ENCODE measurements around the gene BPIFB4.
"Not testable (repeated sequence)": the region's sequence is repeated elsewhere in the genome, so short reads cannot be mapped to it uniquely, and the experiment has no call there.

BPIFB4 gene

GRCh38 chr20:33042430-33042829 lies 37.0 kb upstream of the BPIFB4 start:
- Histone ChIP-seq H4K20me1 (no peaks in the 10 kb centered on the region), H3K4me1 (no peaks in the 10 kb centered on the region), H3K9ac (no peak overlapping the region), H3K4me3 (no peak overlapping the region), H3K9me3 (peaks cover 36% of the 10 kb centered on the region), H3K36me3 (no peaks in the 10 kb centered on the region), H3K27me3 (no peaks in the 10 kb centered on the region), H3K4me2 (no peak overlapping the region), H3K27ac (no peak overlapping the region)
- no peak for TF ChIP-seq Cebpa-rat (IDR thresholded peaks at IDR 0.05)

DNA sequence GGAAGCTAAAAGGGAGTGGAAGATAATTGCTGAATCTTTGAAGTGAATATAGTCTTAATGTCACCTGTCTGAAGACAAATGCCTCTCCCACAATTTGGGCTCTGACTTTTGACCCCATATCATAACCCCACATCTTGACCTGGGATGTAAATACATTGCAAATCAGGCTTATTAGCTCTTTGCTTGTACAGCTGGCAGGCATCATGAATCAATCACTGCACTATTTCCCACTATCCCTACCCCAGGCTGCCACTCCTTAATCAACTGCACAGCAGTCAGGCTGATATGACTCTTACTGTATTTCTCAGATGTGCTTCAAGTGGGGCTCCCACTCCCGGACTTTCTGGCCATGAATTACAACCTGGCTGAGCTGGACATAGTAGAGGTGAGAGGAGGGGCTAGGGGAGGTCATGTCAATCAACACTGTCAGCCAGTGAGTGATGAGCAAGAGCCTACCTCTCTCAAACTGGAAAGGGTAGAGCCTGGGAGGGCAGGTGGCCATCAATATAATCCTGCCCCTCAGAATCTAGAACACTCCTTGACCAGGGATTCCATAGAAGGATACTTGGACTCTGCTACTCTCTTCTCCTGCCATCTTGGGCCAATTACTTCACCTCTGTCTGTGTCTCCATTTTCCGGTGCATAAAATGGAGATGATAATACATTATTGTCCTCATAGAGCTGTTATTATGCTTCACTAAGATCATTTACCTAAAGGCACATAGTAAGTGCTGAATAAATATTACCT lies 36.3 kb upstream of the BPIFB4 start:
- Histone ChIP-seq H3K36me3 (no peaks in the 10 kb centered on the region), H3K4me2 (no peak overlapping the region), H4K20me1 (no peaks in the 10 kb centered on the region), H3K4me1 (no peaks in the 10 kb centered on the region), H3K9ac (no peak overlapping the region), H3K4me3 (no peak overlapping the region), H3K27ac (no peak overlapping the region), H3K9me3 (peaks cover 39% of the 10 kb centered on the region), H3K27me3 (no peaks in the 10 kb centered on the region)
- TF ChIP-seq Cebpa-rat (IDR thresholded peaks at IDR 0.05), result no peak

- Histone ChIP-seq H3K27ac (no peak overlapping the region), H4K20me1 (no peaks in the 10 kb centered on the region), H3K9ac (no peak overlapping the region), H3K9me3 (peaks cover 39% of the 10 kb centered on the region), H3K27me3 (no peaks in the 10 kb centered on the region), H3K4me1 (no peaks in the 10 kb centered on the region), H3K4me3 (no peak overlapping the region), H3K36me3 (no peaks in the 10 kb centered on the region), H3K4me2 (no peak overlapping the region)
- TF ChIP-seq Cebpa-rat (IDR thresholded peaks at IDR 0.05), result no peak
Observed at GRCh38 chr20:33043731-33044181, 35.7 kb upstream of the BPIFB4 start.

DNA sequence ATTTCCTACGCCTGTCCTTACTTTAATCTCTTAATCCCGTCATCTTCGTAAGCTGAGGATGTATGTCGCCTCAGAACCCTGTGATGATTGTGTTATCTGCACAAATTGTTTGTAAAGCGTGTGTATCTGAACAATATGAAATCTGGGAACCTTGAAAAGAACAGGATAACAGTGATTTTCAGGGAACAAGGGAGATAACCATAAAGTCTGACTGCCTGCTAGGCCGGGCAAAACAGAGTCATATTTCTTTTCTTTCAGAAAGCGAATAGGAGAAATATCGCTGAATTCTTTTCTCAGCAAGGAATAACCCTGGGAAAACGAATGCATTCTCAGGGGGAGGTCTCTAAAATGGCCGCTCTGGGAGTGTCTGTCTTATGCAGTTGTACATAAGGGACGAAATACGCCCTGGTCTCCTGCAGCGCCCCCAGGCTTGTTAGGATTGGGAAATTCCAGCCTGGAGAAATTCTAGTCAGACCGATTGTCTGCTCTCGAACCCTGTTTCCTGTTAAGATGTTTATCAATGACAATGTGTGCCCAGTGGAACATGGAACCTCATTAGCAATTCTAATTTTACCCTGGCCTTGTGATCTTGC lies 34.2 kb upstream of the BPIFB4 start:
- not testable (repeated sequence) for H3K4me1 ChIP-seq, H3K27ac ChIP-seq, H3K4me2 ChIP-seq, H4K20me1 ChIP-seq, H3K9ac ChIP-seq, H3K27me3 ChIP-seq, H3K4me3 ChIP-seq, H3K36me3 ChIP-seq
- peaks cover 39% of the 10 kb centered on the region for H3K9me3 ChIP-seq

DNA sequence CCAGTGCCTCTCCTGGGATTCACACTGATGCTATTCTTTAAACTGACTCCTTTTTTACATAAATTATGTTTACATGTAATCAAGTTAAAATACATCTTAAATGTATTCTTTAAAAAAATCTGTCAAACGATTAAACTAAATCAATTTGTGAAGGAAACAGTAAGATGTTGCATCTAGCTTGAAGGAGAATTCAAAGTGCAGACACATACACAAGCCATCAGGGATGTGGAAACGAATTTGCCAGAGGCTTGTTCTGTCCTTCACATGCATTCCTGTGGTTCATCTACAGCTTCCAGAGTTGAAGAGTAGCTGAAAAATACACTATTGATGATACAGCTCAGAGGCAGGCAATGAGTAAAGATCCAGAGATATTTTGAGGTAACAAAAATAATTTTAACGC lies 33.0 kb upstream of the BPIFB4 start:
- no peak for TF ChIP-seq Cebpa-rat (IDR thresholded peaks at IDR 0.05)
- Histone ChIP-seq H3K4me1 (no peaks in the 10 kb centered on the region), H3K9ac (no peak overlapping the region), H3K36me3 (no peaks in the 10 kb centered on the region), H3K4me2 (no peak overlapping the region), H3K4me3 (no peak overlapping the region), H4K20me1 (no peaks in the 10 kb centered on the region), H3K27me3 (no peaks in the 10 kb centered on the region), H3K27ac (no peak overlapping the region), H3K9me3 (peaks cover 39% of the 10 kb centered on the region)

- H4K20me1 ChIP-seq, result no peaks in the 10 kb centered on the region
- H3K4me2 ChIP-seq, result no peak overlapping the region
- no peak overlapping the region for H3K27ac ChIP-seq
- H3K4me3 ChIP-seq, result no peak overlapping the region
- peaks cover 15% of the 10 kb centered on the region for H3K4me1 ChIP-seq
- TF ChIP-seq Cebpa-rat (IDR thresholded peaks at IDR 0.05), result no peak
- H3K36me3 ChIP-seq, result no peaks in the 10 kb centered on the region
- H3K9me3 ChIP-seq, result peaks cover 10% of the 10 kb centered on the region; the same call in 1 of the 2 replicates
- H3K9ac ChIP-seq, result no peak overlapping the region
- H3K27me3 ChIP-seq, result no peaks in the 10 kb centered on the region
Observed at GRCh38 chr20:33051333-33051732, 28.1 kb upstream of the BPIFB4 start.

DNA sequence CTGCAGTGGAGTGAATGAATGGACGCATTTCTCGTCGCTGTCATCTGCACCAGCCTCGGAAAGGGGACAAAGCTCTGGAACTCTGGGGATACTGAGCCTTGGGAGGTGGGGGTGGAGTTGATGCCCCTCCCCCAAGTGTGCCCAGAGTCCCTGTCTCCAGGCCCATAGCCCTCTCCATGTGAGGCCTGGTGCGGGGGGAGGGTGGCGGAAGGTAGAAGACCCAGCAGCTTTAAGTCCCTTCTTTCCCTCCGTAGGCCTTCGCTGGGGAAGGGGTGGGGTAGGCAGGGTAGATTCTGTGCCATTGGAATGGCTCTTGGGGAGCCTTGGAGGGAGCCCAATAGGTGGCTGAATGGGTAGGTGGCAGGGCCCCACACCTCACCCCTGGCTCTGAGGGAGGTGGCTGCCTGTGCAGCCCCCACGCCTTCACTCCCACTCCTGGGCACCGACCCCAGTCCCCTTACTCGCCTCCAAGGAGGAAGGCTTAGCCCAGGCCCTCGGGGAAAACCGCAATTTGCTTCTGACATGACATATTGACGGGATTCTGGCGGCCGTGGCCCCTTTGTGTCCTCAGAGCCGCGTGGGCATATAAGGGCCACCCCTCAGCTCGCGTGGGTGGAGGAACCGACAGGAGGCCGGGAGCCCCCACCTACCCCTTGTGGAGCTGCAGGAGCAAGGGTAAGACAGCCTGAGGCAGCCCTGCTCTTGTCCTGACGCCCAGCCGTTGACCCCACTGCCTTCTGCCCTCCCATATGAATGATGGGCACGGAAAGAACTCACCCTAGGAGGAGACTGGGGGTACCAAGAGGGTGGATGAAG lies 25.9 kb upstream of the BPIFB4 start, which contains the start of gene BPIFB3:
TSS of gene BPIFB3 (plus strand) at position 613 of the 816 bp plus-strand sequence. CDS start 1,533 bp downstream, outside the sequence.
- no peaks in the 10 kb centered on the region for H3K27me3 ChIP-seq

DNA sequence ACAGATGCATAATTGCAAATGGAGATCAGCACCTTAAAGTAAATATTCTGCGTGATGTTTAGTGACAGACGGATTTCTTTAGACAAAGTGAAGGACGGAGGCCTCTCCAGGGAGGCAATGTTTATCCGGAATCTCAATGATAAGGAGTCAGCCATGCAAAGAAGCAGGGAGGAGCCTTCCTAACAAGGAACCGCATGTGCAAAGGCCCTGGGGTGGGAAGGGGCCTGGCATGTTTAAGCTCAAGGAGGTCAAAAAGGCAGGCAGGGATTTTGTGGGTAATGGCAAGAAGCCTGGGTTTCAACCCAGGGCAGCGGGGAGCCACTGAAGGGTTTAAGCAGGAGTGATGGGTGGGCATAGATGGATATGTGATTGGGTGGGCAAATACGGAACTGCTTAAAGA lies 25.1 kb upstream of the BPIFB4 start:
- Histone ChIP-seq H3K27me3 (no peaks in the 10 kb centered on the region), H3K27ac (no peak overlapping the region), H3K4me1 (peaks cover 15% of the 10 kb centered on the region), H3K36me3 (no peaks in the 10 kb centered on the region), H4K20me1 (no peaks in the 10 kb centered on the region), H3K4me2 (peak overlapping the region; percentile 49; the same call in 1 of the 2 replicates), H3K4me3 (no peak overlapping the region), H3K9ac (no peak overlapping the region), H3K9me3 (no peaks in the 10 kb centered on the region)
- no peak for TF ChIP-seq Cebpa-rat (IDR thresholded peaks at IDR 0.05)

More for the DNA sequence above, 25.9 kb upstream of the BPIFB4 start, which contains the start of gene BPIFB3:
- peaks cover 15% of the 10 kb centered on the region for H3K4me1 ChIP-seq
- no peak within 1 kb of the TSS for H3K9ac ChIP-seq
- no peak within 1 kb of the TSS for H3K4me3 ChIP-seq
- H3K9me3 ChIP-seq, result no peaks in the 10 kb centered on the region
- no peak for TF ChIP-seq Cebpa-rat (IDR thresholded peaks at IDR 0.05)
- no peak within 1 kb of the TSS for H3K27ac ChIP-seq
- H3K36me3 ChIP-seq, result no peaks in the 10 kb centered on the region
- H4K20me1 ChIP-seq, result no peaks in the 10 kb centered on the region
- peak within 1 kb of the TSS; percentile 49; the same call in 1 of the 2 replicates for H3K4me2 ChIP-seq

DNA sequence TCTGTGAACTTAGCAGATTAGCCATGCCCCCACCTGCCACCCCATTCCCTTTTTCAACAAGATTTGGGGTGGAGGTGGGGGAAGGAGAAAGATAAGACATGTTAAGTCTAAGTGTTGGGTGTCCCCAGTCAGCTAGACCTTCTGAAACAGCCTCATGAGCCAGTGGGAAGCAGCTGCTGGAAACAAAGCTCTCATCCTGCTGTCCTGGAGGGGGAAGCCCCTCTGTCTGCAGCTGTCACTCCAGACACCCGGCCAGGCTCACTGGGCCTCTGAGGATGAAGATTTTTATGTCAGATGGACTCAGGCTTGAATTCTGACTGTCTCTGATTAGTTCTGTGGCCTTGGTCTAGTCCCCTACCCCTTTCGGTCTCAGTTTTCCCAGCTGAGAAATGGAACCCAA lies 24.7 kb upstream of the BPIFB4 start:
- no peak overlapping the region for H3K27ac ChIP-seq
- no peak overlapping the region for H3K9ac ChIP-seq
- no peak overlapping the region for H3K4me3 ChIP-seq
- no peaks in the 10 kb centered on the region for H4K20me1 ChIP-seq
- H3K36me3 ChIP-seq, result no peaks in the 10 kb centered on the region
- H3K4me2 ChIP-seq, result peak overlapping the region; percentile 49
- H3K9me3 ChIP-seq, result no peaks in the 10 kb centered on the region
- no peak for TF ChIP-seq Cebpa-rat (IDR thresholded peaks at IDR 0.05)
- H3K27me3 ChIP-seq, result no peaks in the 10 kb centered on the region
- H3K4me1 ChIP-seq, result peaks cover 15% of the 10 kb centered on the region

DNA sequence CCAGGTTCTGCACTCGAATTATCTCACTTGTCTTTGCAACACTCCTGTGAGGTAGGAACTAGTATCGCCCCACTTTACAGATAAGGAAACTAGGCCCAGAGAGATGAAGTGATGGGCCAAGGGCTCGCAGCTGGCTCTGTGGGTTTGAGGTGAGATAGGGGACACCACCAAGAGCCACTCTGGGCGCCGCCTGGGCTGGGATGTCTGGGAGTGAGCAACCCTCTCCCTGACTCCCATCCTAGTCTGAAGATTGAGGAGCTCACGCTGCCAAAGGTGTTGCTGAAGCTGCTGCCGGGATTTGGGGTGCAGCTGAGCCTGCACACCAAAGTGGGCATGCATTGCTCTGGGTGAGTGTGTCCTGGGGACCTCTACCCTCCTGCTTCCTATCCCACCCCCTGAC lies 20.3 kb upstream of the BPIFB4 start:
- Histone ChIP-seq H3K36me3 (no peaks in the 10 kb centered on the region), H3K9ac (no peak overlapping the region), H3K27me3 (no peaks in the 10 kb centered on the region), H3K4me3 (no peak overlapping the region), H3K27ac (no peak overlapping the region), H3K4me1 (peaks cover 38% of the 10 kb centered on the region), H4K20me1 (no peaks in the 10 kb centered on the region), H3K4me2 (no peak overlapping the region), H3K9me3 (no peaks in the 10 kb centered on the region)
- no peak for TF ChIP-seq Cebpa-rat (IDR thresholded peaks at IDR 0.05)
